HepG2 (cell line): Measurements from ENCODE around the gene FOXD4L6. TPM values are rescaled to one million over a fixed set of nuclear protein-coding genes. Genes with fewer than 3 reads are reported as not detected.
"Not testable (repeated sequence)": the region's sequence is repeated elsewhere in the genome, so short reads cannot be mapped to it uniquely, and the experiment has no call there.

Source experiments
- ATAC-seq: fragments of 200-7000 bp; cut with Tn5 transposase; 3 replicates; pipeline ENCODE4 v1.9.1; 2020; ENCODE audit warnings: mild to moderate bottlenecking, moderate library complexity
- Bru-seq: library from RNA; stranded (reverse); fragments of 400-500 nt; gene quantifications from one replicate; lab custom pipeline; 2021; lab: Mats Ljungman, UMichigan
- BruChase-seq, 2 experiments: library from RNA; stranded (reverse); fragments of 400-500 nt; gene quantifications; one replicate each; lab custom pipeline; 2021; lab: Mats Ljungman, UMichigan
- BruUV-seq: library from RNA; stranded (reverse); fragments of 400-500 nt; replicated peaks from 2 replicates; lab custom pipeline; 2021; lab: Mats Ljungman, UMichigan
- CTCF ChIA-PET: fragments of 300-600 bp; formaldehyde crosslinking; extraction: SDS; loops from one replicate; lab custom pipeline; 2021; ENCODE audit warnings: low total read pairs, inconsistent platforms, low intra/inter-chr PET ratio; lab: Yijun Ruan, JAX
- POLR2A ChIA-PET: fragments of 350-600 bp; sonication (Branson Sonifier 250); formaldehyde crosslinking; loops from one replicate; lab custom pipeline; 2020; ENCODE audit warnings: antibody characterized with exemption, inconsistent platforms; lab: Yijun Ruan, JAX
- DNase-seq: peaks from one replicate; pipeline ENCODE4 v3.0.0-alpha.2; 2015; ENCODE audit warnings: low spot score
- FAIRE-seq: peaks from 3 replicates; lab custom pipeline; 2011; peaks lifted over from hg19 to GRCh38; lab: Jason Lieb, UNC
- H2AFZ ChIP-seq: one replicate; pipeline ENCODE4 v1.6.1; 2011; ENCODE audit warnings: low read length, inconsistent platforms
- H3K27ac ChIP-seq: fragments of 300-600 bp; 3 replicates; pipeline ENCODE4 v1.8.0; 2011; ENCODE audit warnings: mixed run types, mild to moderate bottlenecking, mixed read lengths, low read length, inconsistent platforms; ENCODE audit not compliant: insufficient read depth; ENCODE audit errors: extremely low read length
- H3K27me3 ChIP-seq, 2 experiments: fragments of 200-600 bp in 1 of 2; 2 replicates in 1 of 2; 3 replicates in 1 of 2; pipeline versions ENCODE4 v1.6.0 to v1.8.0; 2011; ENCODE audit warnings: low read length in 2 of 2, mild to moderate bottlenecking in 2 of 2, moderate library complexity in 2 of 2, inconsistent platforms in 1 of 2; ENCODE audit not compliant: insufficient read depth in 2 of 2, control insufficient read depth in 1 of 2
- H3K36me3 ChIP-seq, 2 experiments: fragments of 200-600 bp in 1 of 2; replicated peaks in 1 of 2; 2 replicates in 1 of 2; 3 replicates in 1 of 2; pipeline versions ENCODE4 v1.5.1 to v1.8.0; 2011; ENCODE audit warnings: low read length in 2 of 2, inconsistent platforms in 1 of 2; ENCODE audit not compliant: insufficient read depth in 2 of 2, control insufficient read depth in 1 of 2
- H3K4me1 ChIP-seq: 2 replicates; pipeline ENCODE4 v1.5.1; 2012; ENCODE audit warnings: low read length, inconsistent platforms; ENCODE audit not compliant: insufficient read depth
- H3K4me2 ChIP-seq: 2 replicates; pipeline ENCODE4 v1.6.0; 2011; ENCODE audit warnings: low read depth, low read length, inconsistent platforms
- H3K4me3 ChIP-seq, 3 experiments: fragments of 200-600 bp in 1 of 3; sonication (generic), shearing (Covaris generic) in 1 of 3; replicated peaks in 1 of 3; 2 replicates each; pipeline ENCODE4 v1.5.1; 2011 to 2016; ENCODE audit warnings: low read length in 3 of 3, inconsistent platforms in 2 of 3, low read depth in 2 of 3, mild to moderate bottlenecking in 2 of 3, control low read depth in 1 of 3, mixed read lengths in 1 of 3; ENCODE audit not compliant: insufficient read depth in 1 of 3
- H3K79me2 ChIP-seq: one replicate; pipeline ENCODE4 v1.6.1; 2011; ENCODE audit warnings: low read length, inconsistent platforms; ENCODE audit not compliant: insufficient read depth
- H3K9ac ChIP-seq: 2 replicates; pipeline ENCODE4 v1.6.0; 2011; ENCODE audit warnings: mild to moderate bottlenecking, low read depth, low read length, inconsistent platforms; ENCODE audit not compliant: insufficient read depth
- H3K9me3 ChIP-seq: 2 replicates; pipeline ENCODE4 v1.5.1; 2012; ENCODE audit warnings: mild to moderate bottlenecking, low read length
- H4K20me1 ChIP-seq: 2 replicates; pipeline ENCODE4 v1.6.0; 2011; ENCODE audit warnings: inconsistent platforms, mild to moderate bottlenecking, low read length, moderate library complexity; ENCODE audit not compliant: insufficient read depth
- FOXA3 ChIP-seq: IDR thresholded peaks from 2 replicates; pipeline ENCODE4 v1.6.1; 2016; ENCODE audit warnings: missing genetic modification reagents, missing compliant biosample characterization
- FOXK1 ChIP-seq: sonication (generic); formaldehyde crosslinking; IDR thresholded peaks from 2 replicates; pipeline ENCODE4 v1.4.0; 2020; ENCODE audit warnings: low read depth, missing genetic modification reagents, borderline replicate concordance
- HOMEZ ChIP-seq: IDR thresholded peaks from 2 replicates; pipeline ENCODE4 v1.6.1; 2016; ENCODE audit warnings: low read depth
- KDM1A ChIP-seq: IDR thresholded peaks from 2 replicates; pipeline ENCODE4 v1.6.1; 2016; ENCODE audit warnings: missing compliant biosample characterization
- MED1 ChIP-seq: sonication (generic); formaldehyde crosslinking; IDR thresholded peaks from 2 replicates; pipeline ENCODE4 v1.4.0; 2020; ENCODE audit warnings: missing genetic modification reagents
- MIXL1 ChIP-seq: IDR thresholded peaks from 2 replicates; pipeline ENCODE4 v1.6.1; 2016
- SAP130 ChIP-seq: IDR thresholded peaks from 2 replicates; pipeline ENCODE4 v1.6.1; 2016; ENCODE audit warnings: low read depth
- TFAP4 ChIP-seq: sonication (generic); IDR thresholded peaks from 2 replicates; pipeline ENCODE4 v1.6.1; 2016; ENCODE audit warnings: low read depth, borderline replicate concordance
- WGBS: methylation state at CpG from one replicate; pipeline ENCODE4 v1.1.6; 2017; ENCODE audit warnings: low lambda C conversion rate; 5-methylcytosine and 5-hydroxymethylcytosine counted together
- in situ Hi-C: cut with HindIII; loops from 2 replicates; pipeline ENCODE4 v1.10.0; 2017; ENCODE audit warnings: low pct_unique_long_range_greater_than_20kb; ENCODE audit not compliant: extremely low pct_ligation_motif_present
- intact Hi-C: fragments of 100-400 bp; cut with micrococcal nuclease; formaldehyde crosslinking; loops from one replicate; pipeline ENCODE4 v1.10.0; 2022; ENCODE audit not compliant: unreplicated experiment
- long read RNA-seq, 2 experiments: library from RNA in 1 of 2; library from polyadenylated mRNA in 1 of 2; stranded (forward) in 1 of 2; unstranded in 1 of 2; transcript quantifications; one replicate each; pipeline ENCODE4 v2.0.0, GENCODE V29; 2019 to 2022
- polyA minus RNA-seq, 3 experiments: library from RNA; depleted of rRNA, polyadenylated mRNA; stranded (reverse); fragments of >200 nt; gene quantifications; 2 replicates each; pipeline ENCODE4 v1.2.3, GENCODE V29; 2011; ENCODE audit warnings: low replicate concordance in 1 of 3
- polyA plus RNA-seq, 8 experiments: library from polyadenylated mRNA; depleted of rRNA in 3 of 8; stranded (reverse) in 7 of 8; unstranded in 1 of 8; fragments of >200 nt; fragmentation: Illumina TruSeq in 4 of 8; extraction: Trizol in 4 of 8; gene quantifications; 2 replicates each; pipeline versions ENCODE4 v1.2.1 to v1.2.3, GENCODE V29; 2011 to 2016; ENCODE audit warnings: low read depth in 4 of 8, missing spikeins in 1 of 8, mixed read lengths in 1 of 8; ENCODE audit not compliant: insufficient read depth in 1 of 8
- total RNA-seq, 5 experiments: library from RNA; depleted of rRNA; stranded (reverse); fragments of >200 nt; fragmentation: Illumina TruSeq; extraction: Trizol; gene quantifications; 2 replicates each; pipeline ENCODE4 v1.2.3, GENCODE V29; 2016; ENCODE audit warnings: low read depth in 1 of 5

FOXD4L6 gene
- total RNA-seq (2016; rRNA removed; fragmentation: Illumina TruSeq; extraction: Trizol) (0.11 TPM in 1 of 2 replicates, not detected in the other), polyA plus RNA-seq (2011; rRNA removed) (0.13 TPM in 1 of 2 replicates, not detected in the other), polyA minus RNA-seq (2011; rRNA and poly(A)+ RNA removed; ENCODE audit: low replicate concordance) (0.12 and 0.62 TPM in 2 replicates), Bru-seq, nascent RNA (percentile 36 among the genes with signal in this experiment), BruChase-seq, experiment 1, labeled RNA remaining after a 6-hour chase (percentile 19 among the genes with signal in this experiment), BruChase-seq, experiment 2, labeled RNA remaining after a 2-hour chase (percentile 43 among the genes with signal in this experiment)
- total RNA-seq (2016; cell fraction: cytosol; rRNA removed; fragmentation: Illumina TruSeq; extraction: Trizol; ENCODE audit: low read depth): 0.20 TPM in 1 of 2 replicates, not detected in the other
- total RNA-seq (2016; cell fraction: insoluble cytoplasmic fraction; rRNA removed; fragmentation: Illumina TruSeq; extraction: Trizol): not detected in 2 replicates
- not detected in 2 replicates for total RNA-seq (2016; cell fraction: membrane; rRNA removed; fragmentation: Illumina TruSeq; extraction: Trizol)
- total RNA-seq (2016; cell fraction: nucleus; rRNA removed; fragmentation: Illumina TruSeq; extraction: Trizol): 0.44 TPM in 1 of 2 replicates, not detected in the other
- polyA plus RNA-seq (2011; cell fraction: cytosol; rRNA removed): 0.05 TPM in 1 of 2 replicates, not detected in the other
- polyA plus RNA-seq (2011; cell fraction: nucleus; rRNA removed): 0.66 and 0.82 TPM in 2 replicates
- not detected in 2 replicates for polyA plus RNA-seq (2012)
- polyA plus RNA-seq (2016; cell fraction: cytosol; fragmentation: Illumina TruSeq; extraction: Trizol; ENCODE audit: low read depth): 0.15 TPM in 1 of 2 replicates, not detected in the other
- not detected in 2 replicates for polyA plus RNA-seq (2016; cell fraction: insoluble cytoplasmic fraction; fragmentation: Illumina TruSeq; extraction: Trizol; ENCODE audit: low read depth)
- polyA plus RNA-seq (2016; cell fraction: membrane; fragmentation: Illumina TruSeq; extraction: Trizol; ENCODE audit: low read depth): 0.13 TPM in 1 of 2 replicates, not detected in the other
- 0.44 TPM in 1 of 2 replicates, not detected in the other for polyA plus RNA-seq (2016; cell fraction: nucleus; fragmentation: Illumina TruSeq; extraction: Trizol; ENCODE audit: insufficient read depth, low read depth)
- polyA minus RNA-seq (2011; cell fraction: cytosol; rRNA and poly(A)+ RNA removed): not detected in 2 replicates
- polyA minus RNA-seq (2011; cell fraction: nucleus; rRNA and poly(A)+ RNA removed): 1.0 and 1.6 TPM in 2 replicates
- long read RNA-seq, experiment 1: 0 reads
- long read RNA-seq, experiment 2: 0 reads

GRCh38 chr9:41128581-41128980 lies at the start of gene FOXD4L6:
Gene FOXD4L6, minus strand, starts transcription at chr9:41128681. Its CDS starts 298 bp downstream, at chr9:41128383.
- H3K9ac ChIP-seq, H2AFZ ChIP-seq, BruUV-seq, H3K4me1 ChIP-seq, CTCF ChIA-PET, H3K4me3 ChIP-seq, ATAC-seq, H3K9me3 ChIP-seq, H3K27ac ChIP-seq, H3K36me3 ChIP-seq, H4K20me1 ChIP-seq, POLR2A ChIA-PET, intact Hi-C loops, DNase-seq, H3K79me2 ChIP-seq, H3K4me2 ChIP-seq, FAIRE-seq, H3K27me3 ChIP-seq, in situ Hi-C loops: not testable (repeated sequence)
- 100% methylated on average over 1 of the region's 15 CpGs for WGBS

- H3K4me1 ChIP-seq, H3K4me2 ChIP-seq, H3K9ac ChIP-seq, CTCF ChIA-PET, H3K27ac ChIP-seq, H3K9me3 ChIP-seq, H3K79me2 ChIP-seq, H2AFZ ChIP-seq, H3K27me3 ChIP-seq, ATAC-seq, H4K20me1 ChIP-seq, H3K36me3 ChIP-seq, intact Hi-C loops, H3K4me3 ChIP-seq, BruUV-seq, in situ Hi-C loops, FAIRE-seq, POLR2A ChIA-PET: not testable (repeated sequence)
- peak; percentile 49 for DNase-seq
- 44% methylated on average over 4 of the region's 4 CpGs for WGBS
- peak; percentile 36; the same call in 1 of the 2 replicates for TF ChIP-seq MED1 (CRISPR knock-in tag)
- 0 out of 2 replicates have a peak, but pooled peaks have one; percentile 32 for TF ChIP-seq KDM1A
- peak; percentile 24; the same call in 1 of the 2 replicates for TF ChIP-seq FOXK1 (CRISPR knock-in tag)
- TF ChIP-seq MIXL1: 0 out of 2 replicates have a peak, but pooled peaks have one; percentile 25
- peak; percentile 89 for TF ChIP-seq FOXA3 (CRISPR knock-in tag)
- peak; percentile 77 for TF ChIP-seq TFAP4
- TF ChIP-seq HOMEZ (CRISPR knock-in tag): peak; percentile 67; the same call in 1 of the 2 replicates
- TF ChIP-seq SAP130 (CRISPR knock-in tag): peak; percentile 64
Observed at GRCh38 chr9:41174994-41175393, 46.5 kb upstream of the FOXD4L6 start.
